H1 (cell line): ENCODE measurements around the gene NDUFAB1. TPM values are rescaled to one million over a fixed set of nuclear protein-coding genes. Genes with fewer than 3 reads are reported as not detected.

ENCODE experiments used
- BCL11A ChIP-seq, 2 experiments: IDR thresholded peaks; one replicate each; pipeline ENCODE4 v1.6.1; 2011; ENCODE audit warnings: low read depth in 2 of 2, low read length in 2 of 2, mild to moderate bottlenecking in 2 of 2
- RAD21 ChIP-seq, 2 experiments: IDR thresholded peaks in 1 of 2; conservative IDR thresholded peaks in 1 of 2; 2 replicates each; pipeline ENCODE4 v1.6.1; 2011; ENCODE audit warnings: low read depth in 2 of 2, low read length in 2 of 2, improper control_type of control experiment in 1 of 2, inconsistent platforms in 1 of 2, mild to moderate bottlenecking in 1 of 2, moderate library complexity in 1 of 2
- SIRT6 ChIP-seq: IDR thresholded peaks from one replicate; pipeline ENCODE4 v1.7.1; 2012; ENCODE audit warnings: low read length, inconsistent platforms
- polyA plus RNA-seq, 7 experiments: library from polyadenylated mRNA; depleted of rRNA in 3 of 7; stranded (reverse) in 5 of 7; unstranded in 2 of 7; fragments of >200 nt in 5 of 7; fragments of 200-250 nt in 2 of 7; gene quantifications; 1 replicate in 5 of 7; 2 replicates in 1 of 7; 4 replicates in 1 of 7; pipeline versions ENCODE4 v1.2.1 to v1.2.3, GENCODE V29; 2011 to 2013; ENCODE audit warnings: missing spikeins in 2 of 7, mixed read lengths in 2 of 7
- total RNA-seq: library from RNA; stranded (reverse); fragmentation: NEBNext Ultra II Directional; extraction: Animal tissue kit (Norgen Biotek cat#: 25700); gene quantifications from 2 replicates; pipeline ENCODE4 v1.2.1, GENCODE V29; 2021
- TF ChIP-seq, protein P1 (sequence below), 3 experiments: IDR thresholded peaks; 1 replicate in 2 of 3; 2 replicates in 1 of 3; pipeline versions ENCODE4 v1.5.1 to v1.6.1; 2011; ENCODE audit warnings: low read length in 3 of 3, mild to moderate bottlenecking in 3 of 3, inconsistent platforms in 2 of 3, low read depth in 1 of 3, moderate library complexity in 1 of 3; ENCODE audit not compliant: insufficient read depth in 1 of 3; ENCODE audit errors: control extremely low read depth in 1 of 3

Gene NDUFAB1
- total and polyA plus RNA-seq, 2 of the 8 experiments (the other 6 are each of a cell fraction or from before 2014, with no cell fraction given), result 135 to 294 TPM

DNA sequence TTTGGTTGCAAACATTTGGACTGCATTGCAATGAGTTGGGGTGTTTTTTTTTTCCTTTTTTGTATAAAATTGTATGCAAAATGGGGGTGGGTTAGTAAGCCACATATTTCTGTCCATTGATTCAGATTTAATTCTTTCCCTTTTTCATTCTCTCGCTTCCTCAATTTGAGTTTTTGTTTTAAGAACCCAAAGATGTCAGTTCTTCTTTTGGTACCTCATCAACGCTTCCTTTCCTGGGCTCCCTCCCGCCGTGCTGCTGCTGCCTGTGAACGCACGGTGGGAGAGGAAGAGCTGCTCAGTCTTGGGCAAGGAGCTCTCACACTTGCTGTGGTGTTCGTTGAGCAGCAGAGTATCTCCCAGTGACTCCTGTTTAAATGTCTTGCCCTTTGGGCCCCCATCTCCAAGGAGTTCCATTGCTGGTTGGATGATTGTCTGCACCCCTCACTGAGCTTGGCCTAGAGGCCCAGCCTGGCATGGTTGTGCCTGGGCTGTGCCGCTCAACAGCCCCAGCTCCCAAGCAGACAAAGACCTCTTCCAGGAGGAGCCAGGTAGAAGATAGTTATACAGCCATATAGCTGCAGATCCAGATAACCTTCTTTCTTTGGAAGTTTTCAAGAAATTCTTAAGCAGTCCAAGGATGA, 25.0 kb downstream of the NDUFAB1 start (continued):
- TF ChIP-seq, protein P1, sequence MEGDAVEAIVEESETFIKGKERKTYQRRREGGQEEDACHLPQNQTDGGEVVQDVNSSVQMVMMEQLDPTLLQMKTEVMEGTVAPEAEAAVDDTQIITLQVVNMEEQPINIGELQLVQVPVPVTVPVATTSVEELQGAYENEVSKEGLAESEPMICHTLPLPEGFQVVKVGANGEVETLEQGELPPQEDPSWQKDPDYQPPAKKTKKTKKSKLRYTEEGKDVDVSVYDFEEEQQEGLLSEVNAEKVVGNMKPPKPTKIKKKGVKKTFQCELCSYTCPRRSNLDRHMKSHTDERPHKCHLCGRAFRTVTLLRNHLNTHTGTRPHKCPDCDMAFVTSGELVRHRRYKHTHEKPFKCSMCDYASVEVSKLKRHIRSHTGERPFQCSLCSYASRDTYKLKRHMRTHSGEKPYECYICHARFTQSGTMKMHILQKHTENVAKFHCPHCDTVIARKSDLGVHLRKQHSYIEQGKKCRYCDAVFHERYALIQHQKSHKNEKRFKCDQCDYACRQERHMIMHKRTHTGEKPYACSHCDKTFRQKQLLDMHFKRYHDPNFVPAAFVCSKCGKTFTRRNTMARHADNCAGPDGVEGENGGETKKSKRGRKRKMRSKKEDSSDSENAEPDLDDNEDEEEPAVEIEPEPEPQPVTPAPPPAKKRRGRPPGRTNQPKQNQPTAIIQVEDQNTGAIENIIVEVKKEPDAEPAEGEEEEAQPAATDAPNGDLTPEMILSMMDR (IDR thresholded peaks at IDR 0.05; ENCODE audit: control extremely low read depth in 1 of 3, insufficient read depth in 1 of 3, low read depth in 1 of 3, low read length in 3 of 3), result no peak
- TF ChIP-seq SIRT6 (no peak), BCL11A (IDR thresholded peaks at IDR 0.05; ENCODE audit: low read depth in 2 of 2, low read length in 2 of 2) (no peak), RAD21 (IDR thresholded peaks at IDR 0.05 in 1 of 2, conservative IDR thresholded peaks at IDR 0.05 in 1 of 2; ENCODE audit: low read depth in 2 of 2, low read length in 2 of 2) (no peak)
